Measurements from ENCODE around the gene ZBTB26.

ZBTB26 gene

DNA sequence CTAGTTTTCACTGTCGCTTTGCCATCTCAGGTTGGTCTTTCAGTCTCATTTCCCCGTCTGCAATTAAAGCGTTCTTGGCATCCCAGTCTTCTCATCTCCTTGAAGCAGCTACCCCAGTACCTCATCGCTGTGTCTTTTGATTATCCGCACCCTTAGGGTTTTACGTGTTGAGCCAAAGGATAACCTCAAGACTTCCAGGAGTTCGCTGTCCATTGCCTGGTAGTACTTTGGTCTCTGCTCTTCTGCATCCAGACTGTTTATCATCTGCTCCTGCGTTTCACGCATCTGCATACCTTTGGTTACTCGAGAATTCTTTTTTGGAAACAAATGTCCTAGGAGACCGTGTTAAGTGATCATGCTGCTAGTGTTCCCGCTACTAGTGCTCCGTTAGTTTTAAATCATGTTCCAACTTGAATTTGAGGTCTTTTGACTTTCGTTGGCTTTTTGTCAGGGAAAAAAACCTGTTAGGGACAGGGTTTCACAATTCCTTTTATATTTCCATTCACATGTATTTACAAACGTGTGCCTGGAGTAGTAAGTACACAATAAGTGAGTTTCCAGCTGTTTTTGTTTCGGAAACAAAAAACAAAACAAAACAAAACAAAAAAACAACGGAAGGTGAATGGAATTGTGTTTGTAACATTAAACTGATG lies 10.4 kb upstream of the ZBTB26 start:
- H3K79me2 ChIP-seq (ENCODE audit: insufficient read depth, low read length): peaks cover 55% of the 10 kb centered on the region

DNA sequence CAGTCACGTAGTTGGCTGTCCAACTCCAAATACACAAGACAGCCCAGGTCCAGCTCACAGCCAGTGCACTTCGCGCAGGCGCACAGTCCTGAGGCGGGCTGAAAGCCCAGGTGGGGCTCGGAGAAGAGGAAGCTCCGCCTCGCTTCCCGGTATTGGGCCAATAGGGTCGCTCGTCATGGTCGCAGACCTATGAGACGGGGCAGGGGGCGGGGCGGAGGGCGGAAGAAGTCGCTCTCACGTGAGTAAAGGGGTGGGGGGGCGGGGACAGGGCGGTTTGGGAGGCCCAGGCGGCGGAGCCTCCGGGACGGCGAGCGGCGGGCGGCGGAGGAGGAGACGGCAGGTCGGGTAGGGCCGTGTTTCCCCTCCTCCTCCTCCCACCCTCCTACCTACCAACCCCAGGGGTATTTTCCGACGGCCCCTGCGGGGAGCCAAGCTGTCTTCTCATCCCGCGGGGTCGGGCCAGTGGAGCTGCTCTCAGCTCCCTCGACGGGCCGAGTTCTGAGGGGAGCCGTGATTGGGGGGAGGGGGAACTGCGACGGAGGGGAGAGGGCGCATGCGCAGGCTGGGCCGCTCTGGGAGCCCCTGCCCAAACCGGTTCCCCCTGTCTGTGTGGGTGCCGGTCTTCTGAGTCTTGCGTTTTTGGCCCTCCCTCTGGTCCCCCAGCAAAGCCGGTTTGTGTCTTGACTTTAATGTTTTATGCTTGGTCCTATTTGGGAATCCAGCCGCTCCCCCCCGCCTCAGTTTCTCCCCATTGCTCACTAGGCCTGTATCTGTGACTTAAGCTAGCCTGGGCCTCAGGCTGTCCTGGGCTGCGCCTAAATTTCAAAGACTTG lies 9.7 kb upstream of the ZBTB26 start, which contains the start of gene RABGAP1:
Gene RABGAP1, plus strand, starts transcription at position 272 of the 833 bp plus-strand sequence. CDS start 16,040 bp downstream, outside the sequence.
- H3K9ac ChIP-seq (ENCODE audit: low read length): peak within 1 kb of the TSS; percentile 76
- no peaks in the 10 kb centered on the region for H3K27me3 ChIP-seq (ENCODE audit: insufficient read depth, low read length)
- H3K9me3 ChIP-seq (ENCODE audit: low read length): no peaks in the 10 kb centered on the region
- H3K27ac ChIP-seq (ENCODE audit: low read depth, low read length, poor library complexity, severe bottlenecking): peak within 1 kb of the TSS; percentile 50
- no peaks in the 10 kb centered on the region for H4K20me1 ChIP-seq (ENCODE audit: insufficient read depth, low read length)
- peaks cover 37% of the 10 kb centered on the region for H3K4me1 ChIP-seq (ENCODE audit: insufficient read depth, low read length, severe bottlenecking)
- H3K79me2 ChIP-seq (ENCODE audit: insufficient read depth, low read length): peaks cover 48% of the 10 kb centered on the region
- peak within 1 kb of the TSS; percentile 92 for H3K4me2 ChIP-seq (ENCODE audit: low read length)
- no peaks in the 10 kb centered on the region for H3K9me2 ChIP-seq (ENCODE audit: low read depth, low read length)
- no peaks in the 10 kb centered on the region; the same call in 1 of the 2 replicates for H3F3A ChIP-seq (ENCODE audit: insufficient read depth, low read length)
- TF ChIP-seq EZH2 (IDR thresholded peaks at IDR 0.05; ENCODE audit: borderline replicate concordance, low read length) (no peak), CTCF (IDR thresholded peaks at IDR 0.05; ENCODE audit: low read length) (no peak)
- peak within 1 kb of the TSS; percentile 88 for H3K4me3 ChIP-seq (ENCODE audit: low read depth, low read length, poor library complexity, severe bottlenecking)
- H3K36me3 ChIP-seq (ENCODE audit: insufficient read depth, low read length): peaks cover 25% of the 10 kb centered on the region
- H2AFZ ChIP-seq (ENCODE audit: low read length): no peak within 1 kb of the TSS

More for the DNA sequence above, 10.4 kb upstream of the ZBTB26 start:
- H3K27ac ChIP-seq (ENCODE audit: low read depth, low read length, poor library complexity, severe bottlenecking): peak overlapping the region; percentile 50
- peaks cover 25% of the 10 kb centered on the region for H3K36me3 ChIP-seq (ENCODE audit: insufficient read depth, low read length)
- H4K20me1 ChIP-seq (ENCODE audit: insufficient read depth, low read length): no peaks in the 10 kb centered on the region
- H3K27me3 ChIP-seq (ENCODE audit: insufficient read depth, low read length): no peaks in the 10 kb centered on the region
- no peaks in the 10 kb centered on the region for H3K9me3 ChIP-seq (ENCODE audit: low read length)
- H3F3A ChIP-seq (ENCODE audit: insufficient read depth, low read length): no peaks in the 10 kb centered on the region; the same call in 1 of the 2 replicates
- TF ChIP-seq CTCF (IDR thresholded peaks at IDR 0.05; ENCODE audit: low read length) (no peak), EZH2 (IDR thresholded peaks at IDR 0.05; ENCODE audit: borderline replicate concordance, low read length) (no peak)
- H2AFZ ChIP-seq (ENCODE audit: low read length): no peak overlapping the region
- peak overlapping the region; percentile 76 for H3K9ac ChIP-seq (ENCODE audit: low read length)
- peak overlapping the region; percentile 88 for H3K4me3 ChIP-seq (ENCODE audit: low read depth, low read length, poor library complexity, severe bottlenecking)
- no peaks in the 10 kb centered on the region for H3K9me2 ChIP-seq (ENCODE audit: low read depth, low read length)
- peak overlapping the region; percentile 92 for H3K4me2 ChIP-seq (ENCODE audit: low read length)
- peaks cover 37% of the 10 kb centered on the region for H3K4me1 ChIP-seq (ENCODE audit: insufficient read depth, low read length, severe bottlenecking)

- H2AFZ ChIP-seq (ENCODE audit: low read length): no peak overlapping the region
- H3K9me2 ChIP-seq (ENCODE audit: low read depth, low read length): no peaks in the 10 kb centered on the region
- peak overlapping the region; percentile 58 for H3K9ac ChIP-seq (ENCODE audit: low read length)
- peaks cover 32% of the 10 kb centered on the region for H3K4me1 ChIP-seq (ENCODE audit: insufficient read depth, low read length, severe bottlenecking)
- no peaks in the 10 kb centered on the region; the same call in 1 of the 2 replicates for H3F3A ChIP-seq (ENCODE audit: insufficient read depth, low read length)
- H3K9me3 ChIP-seq (ENCODE audit: low read length): no peaks in the 10 kb centered on the region
- peaks cover 42% of the 10 kb centered on the region for H3K79me2 ChIP-seq (ENCODE audit: insufficient read depth, low read length)
- H3K4me2 ChIP-seq (ENCODE audit: low read length): peak overlapping the region; percentile 70
- no peaks in the 10 kb centered on the region for H4K20me1 ChIP-seq (ENCODE audit: insufficient read depth, low read length)
- peak overlapping the region; percentile 32 for H3K27ac ChIP-seq (ENCODE audit: low read depth, low read length, poor library complexity, severe bottlenecking)
- peaks cover 25% of the 10 kb centered on the region for H3K36me3 ChIP-seq (ENCODE audit: insufficient read depth, low read length)
- H3K4me3 ChIP-seq (ENCODE audit: low read depth, low read length, poor library complexity, severe bottlenecking): peak overlapping the region; percentile 56
- TF ChIP-seq CTCF (IDR thresholded peaks at IDR 0.05; ENCODE audit: low read length) (no peak), EZH2 (IDR thresholded peaks at IDR 0.05; ENCODE audit: borderline replicate concordance, low read length) (no peak)
- no peaks in the 10 kb centered on the region for H3K27me3 ChIP-seq (ENCODE audit: insufficient read depth, low read length)
These were observed 9.1 kb upstream of the ZBTB26 start for GRCh38 chr9:122940454-122940748.
